ENCODE results near the gene RB1. TPM values are rescaled to one million over a fixed set of nuclear protein-coding genes. Genes with fewer than 3 reads are reported as not detected.

Gene RB1
- total and polyA plus RNA-seq, 3 donors from 2014 or later: 21.9 to 43.0 (median 38.8) TPM

DNA sequence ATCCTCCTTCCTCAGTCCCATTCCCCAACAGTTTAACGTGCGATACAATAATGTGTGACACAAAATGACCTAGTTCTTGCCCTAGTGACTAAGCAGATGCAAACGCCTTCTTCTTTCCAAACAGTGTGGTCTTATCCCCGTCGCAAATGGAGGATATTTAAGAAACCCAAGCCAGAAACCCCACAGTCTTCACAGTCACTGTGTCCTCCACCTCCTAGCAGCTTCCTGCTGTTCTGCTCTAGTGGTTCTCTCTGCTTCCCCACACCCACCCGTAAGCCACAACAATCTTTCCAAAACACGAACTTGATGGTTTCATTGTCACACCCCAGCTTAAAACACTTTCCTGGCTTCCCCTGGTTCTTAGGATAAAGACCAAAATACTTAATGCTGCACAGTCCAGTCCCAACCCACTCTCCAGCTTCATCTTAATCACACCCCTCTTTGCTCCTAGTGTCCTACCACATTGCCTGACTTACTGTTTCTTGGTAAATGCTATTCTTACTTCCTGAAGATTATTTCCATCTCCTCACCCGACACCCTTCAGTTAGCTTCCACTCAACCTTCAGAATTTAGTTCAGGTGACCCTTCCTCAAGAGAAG lies 38.2 kb upstream of the RB1 start:
- Histone ChIP-seq H3K4me3 (no peak overlapping the region), H3K4me1 (no peaks in the 10 kb centered on the region), H3K9me3 (no peaks in the 10 kb centered on the region), H3K27ac (no peak overlapping the region), H3K27me3 (no peaks in the 10 kb centered on the region), H3K36me3 (ENCODE audit: low read depth, missing control alignments) (no peaks in the 10 kb centered on the region)
- no peak for DNase-seq
- intact Hi-C loops (cut with DNase I; ENCODE audit: low total_unique reads): no loop called here
- WGBS, 2 donors: 88 to 92% methylated on average over 8 of the region's 8 CpGs
- TF ChIP-seq POLR2A (IDR thresholded peaks at IDR 0.05): no peak
- TF ChIP-seq, protein P1, sequence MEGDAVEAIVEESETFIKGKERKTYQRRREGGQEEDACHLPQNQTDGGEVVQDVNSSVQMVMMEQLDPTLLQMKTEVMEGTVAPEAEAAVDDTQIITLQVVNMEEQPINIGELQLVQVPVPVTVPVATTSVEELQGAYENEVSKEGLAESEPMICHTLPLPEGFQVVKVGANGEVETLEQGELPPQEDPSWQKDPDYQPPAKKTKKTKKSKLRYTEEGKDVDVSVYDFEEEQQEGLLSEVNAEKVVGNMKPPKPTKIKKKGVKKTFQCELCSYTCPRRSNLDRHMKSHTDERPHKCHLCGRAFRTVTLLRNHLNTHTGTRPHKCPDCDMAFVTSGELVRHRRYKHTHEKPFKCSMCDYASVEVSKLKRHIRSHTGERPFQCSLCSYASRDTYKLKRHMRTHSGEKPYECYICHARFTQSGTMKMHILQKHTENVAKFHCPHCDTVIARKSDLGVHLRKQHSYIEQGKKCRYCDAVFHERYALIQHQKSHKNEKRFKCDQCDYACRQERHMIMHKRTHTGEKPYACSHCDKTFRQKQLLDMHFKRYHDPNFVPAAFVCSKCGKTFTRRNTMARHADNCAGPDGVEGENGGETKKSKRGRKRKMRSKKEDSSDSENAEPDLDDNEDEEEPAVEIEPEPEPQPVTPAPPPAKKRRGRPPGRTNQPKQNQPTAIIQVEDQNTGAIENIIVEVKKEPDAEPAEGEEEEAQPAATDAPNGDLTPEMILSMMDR (IDR thresholded peaks at IDR 0.05): no peak

DNA sequence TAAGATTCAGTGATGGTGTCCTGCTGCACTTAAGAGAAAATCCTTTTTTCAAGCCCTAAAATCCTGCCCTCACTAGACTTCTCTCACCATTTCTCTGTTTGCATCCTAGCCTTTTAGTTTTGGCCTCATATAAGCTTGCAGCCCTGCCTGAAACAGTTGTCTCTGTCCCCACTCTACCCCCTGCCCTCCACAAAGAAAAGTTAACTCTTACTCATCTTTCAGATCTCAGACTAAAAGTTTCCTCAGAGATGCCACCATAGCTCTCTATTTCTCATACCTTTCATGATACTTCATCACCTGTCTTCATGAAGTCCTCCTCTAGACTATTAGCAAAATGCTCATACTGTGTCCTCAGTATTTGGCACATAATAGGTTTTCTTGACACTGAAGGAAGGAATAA lies 37.4 kb upstream of the RB1 start:
- no peaks in the 10 kb centered on the region for H3K36me3 ChIP-seq (ENCODE audit: low read depth, missing control alignments)
- no peaks in the 10 kb centered on the region for H3K4me1 ChIP-seq
- H3K4me3 ChIP-seq: no peak overlapping the region
- no peak for TF ChIP-seq POLR2A (IDR thresholded peaks at IDR 0.05)
- TF ChIP-seq, protein P1 (IDR thresholded peaks at IDR 0.05): no peak
- intact Hi-C loops (cut with DNase I; ENCODE audit: low total_unique reads): no loop called here
- DNase-seq: no peak
- H3K27ac ChIP-seq: no peak overlapping the region
- H3K9me3 ChIP-seq: no peaks in the 10 kb centered on the region
- no peaks in the 10 kb centered on the region for H3K27me3 ChIP-seq

DNA sequence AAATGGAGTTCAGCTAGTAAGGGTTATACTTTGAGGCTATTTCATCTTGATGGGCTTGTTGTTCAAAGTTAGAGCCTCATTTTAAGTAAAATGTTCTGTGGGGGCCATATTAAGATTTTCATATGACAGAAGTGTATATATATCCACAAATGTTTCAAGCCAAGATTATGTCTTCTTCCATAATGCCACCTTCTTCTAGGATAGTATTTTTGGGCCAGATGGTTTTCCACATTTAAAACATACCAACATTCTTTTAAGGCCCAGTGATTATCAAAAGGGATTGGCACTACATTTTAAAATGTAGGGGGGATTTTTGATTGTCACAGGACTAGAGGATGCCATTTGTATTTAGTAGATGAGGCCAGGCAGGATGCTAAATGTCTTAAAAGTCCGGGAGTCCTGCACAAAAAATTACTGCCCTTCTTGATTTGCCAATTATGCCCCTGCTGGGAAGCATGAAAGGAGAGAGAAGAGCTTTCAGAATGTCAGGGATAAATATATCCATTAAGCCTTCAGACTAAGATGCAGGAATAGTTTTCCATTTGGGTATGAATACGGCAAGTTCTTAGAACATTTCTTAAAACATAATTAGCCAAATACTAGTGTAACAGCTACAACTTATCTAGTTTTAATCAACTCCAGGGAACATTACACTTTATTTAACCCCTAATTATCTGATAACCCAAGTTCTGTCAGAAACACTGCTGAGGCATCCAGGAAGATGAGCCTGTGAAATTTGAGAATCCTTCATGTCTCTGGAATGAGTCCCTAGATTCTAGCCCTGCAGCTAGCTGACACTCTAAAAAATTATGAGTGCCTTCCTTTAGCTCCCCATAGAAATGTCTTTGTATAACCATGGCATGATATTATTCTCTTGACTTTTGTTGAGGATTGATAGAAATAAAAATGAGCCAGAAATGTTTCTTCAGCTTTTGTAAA lies 36.6 kb upstream of the RB1 start:
- 73 to 81% methylated on average over 2 of the region's 2 CpGs for WGBS, 2 donors
- no peaks in the 10 kb centered on the region for H3K4me1 ChIP-seq
- no peaks in the 10 kb centered on the region for H3K9me3 ChIP-seq
- DNase-seq: no peak
- no peak overlapping the region for H3K4me3 ChIP-seq
- H3K36me3 ChIP-seq (ENCODE audit: low read depth, missing control alignments): no peaks in the 10 kb centered on the region
- H3K27me3 ChIP-seq: no peaks in the 10 kb centered on the region
- TF ChIP-seq POLR2A (IDR thresholded peaks at IDR 0.05): no peak
- TF ChIP-seq, protein P1 (IDR thresholded peaks at IDR 0.05): no peak
- intact Hi-C loops (cut with DNase I; ENCODE audit: low total_unique reads): no loop called here
- no peak overlapping the region for H3K27ac ChIP-seq

DNA sequence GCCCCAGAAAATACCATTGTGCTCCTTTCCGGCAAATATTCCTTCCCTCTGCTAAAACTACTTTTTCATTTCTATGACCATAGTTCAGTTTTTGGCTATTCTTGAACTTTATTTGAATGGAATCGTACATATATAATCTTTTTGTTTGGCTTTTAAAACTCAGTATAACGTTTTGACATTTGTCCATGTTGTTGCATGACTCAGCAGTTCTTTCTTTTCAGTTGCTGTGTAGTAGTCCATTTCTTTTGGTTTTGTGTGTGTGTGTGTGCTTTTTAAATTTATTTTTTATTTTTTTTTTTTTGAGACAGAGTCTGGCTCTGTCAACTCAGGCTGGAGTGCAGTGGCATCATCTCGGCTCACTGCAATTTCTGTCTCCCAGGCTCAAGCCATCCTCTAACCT lies 35.5 kb upstream of the RB1 start:
- no peak overlapping the region for H3K4me3 ChIP-seq
- no peaks in the 10 kb centered on the region for H3K36me3 ChIP-seq (ENCODE audit: low read depth, missing control alignments)
- H3K9me3 ChIP-seq: no peaks in the 10 kb centered on the region
- no peak for DNase-seq
- intact Hi-C loops (cut with DNase I; ENCODE audit: low total_unique reads): no loop called here
- 92 to 93% methylated on average over 4 of the region's 4 CpGs for WGBS, 2 donors
- H3K27me3 ChIP-seq: no peaks in the 10 kb centered on the region
- H3K27ac ChIP-seq: no peak overlapping the region
- no peaks in the 10 kb centered on the region for H3K4me1 ChIP-seq
- TF ChIP-seq, protein P1 (IDR thresholded peaks at IDR 0.05): no peak
- no peak for TF ChIP-seq POLR2A (IDR thresholded peaks at IDR 0.05)
